K562 (cell line): Measurements from ENCODE around the gene TMEM95. TPM values are rescaled to one million over a fixed set of nuclear protein-coding genes. Genes with fewer than 3 reads are reported as not detected.

Source experiments
- ATAC-seq: fragments of 200-7000 bp; cut with Tn5 transposase; 3 replicates; pipeline ENCODE4 v1.9.1; 2020; ENCODE audit warnings: moderate library complexity
- BruUV-seq: library from RNA; stranded (reverse); fragments of 400-500 nt; replicated peaks from 2 replicates; lab custom pipeline; 2021; lab: Mats Ljungman, UMichigan
- CTCF ChIA-PET: fragments of 300-600 bp; formaldehyde crosslinking; extraction: SDS; loops from one replicate; lab custom pipeline; 2021; ENCODE audit warnings: low intra/inter-chr PET ratio; lab: Yijun Ruan, JAX
- POLR2A ChIA-PET: fragments of 300-600, 350-650 bp; sonication (Branson Sonifier 250); formaldehyde crosslinking; extraction: SDS; loops from one replicate; lab custom pipeline; 2021; ENCODE audit warnings: antibody characterized with exemption, inconsistent platforms; lab: Yijun Ruan, JAX
- DNase-seq, 4 experiments: peaks; one replicate each; pipeline versions ENCODE4 v3.0.0 to v3.0.0-alpha.2; 2011 to 2018; ENCODE audit warnings: low spot score in 3 of 4, mixed read lengths in 3 of 4; ENCODE audit errors: extremely low read depth in 1 of 4
- FAIRE-seq: peaks from 2 replicates; lab custom pipeline; 2011; peaks lifted over from hg19 to GRCh38; lab: Jason Lieb, UNC
- H2AFZ ChIP-seq: 2 replicates; pipeline ENCODE4 v1.6.0; 2011; ENCODE audit warnings: low read depth, low read length, control low read depth, inconsistent platforms
- H3K27ac ChIP-seq: fragments of 200-600 bp; 3 replicates; pipeline ENCODE4 v1.8.0; 2011; ENCODE audit warnings: low read depth, mild to moderate bottlenecking, control low read depth, inconsistent platforms, low read length, moderate library complexity, mixed read lengths; ENCODE audit errors: extremely low read depth
- H3K27me3 ChIP-seq, 2 experiments: fragments of 300-600 bp in 1 of 2; 2 replicates in 1 of 2; 3 replicates in 1 of 2; pipeline versions ENCODE4 v1.6.0 to v1.8.0; 2011; ENCODE audit warnings: inconsistent platforms in 2 of 2, low read length in 2 of 2, mild to moderate bottlenecking in 1 of 2, mixed read lengths in 1 of 2, moderate library complexity in 1 of 2; ENCODE audit not compliant: control insufficient read depth in 2 of 2, insufficient read depth in 2 of 2
- H3K36me3 ChIP-seq: fragments of 300-600 bp; 3 replicates; pipeline ENCODE4 v1.8.0; 2011; ENCODE audit warnings: mild to moderate bottlenecking, low read length, inconsistent platforms; ENCODE audit not compliant: control insufficient read depth, insufficient read depth
- H3K4me1 ChIP-seq, 2 experiments: fragments of 200-600 bp in 1 of 2; replicated peaks in 1 of 2; 2 replicates in 1 of 2; 3 replicates in 1 of 2; pipeline versions ENCODE4 v1.5.1 to v1.8.0; 2011; ENCODE audit warnings: inconsistent platforms in 2 of 2, low read length in 2 of 2, mild to moderate bottlenecking in 1 of 2, mixed read lengths in 1 of 2, moderate library complexity in 1 of 2; ENCODE audit not compliant: control insufficient read depth in 2 of 2, insufficient read depth in 2 of 2
- H3K4me2 ChIP-seq: 2 replicates; pipeline ENCODE4 v1.6.1; 2011; ENCODE audit warnings: low read length, control low read depth, inconsistent platforms, mixed read lengths; ENCODE audit not compliant: insufficient read depth
- H3K4me3 ChIP-seq: fragments of 200-600 bp; sonication (generic), shearing (Covaris generic); 2 replicates; pipeline ENCODE4 v1.5.1; 2016; ENCODE audit warnings: control low read depth, inconsistent platforms
- H3K79me2 ChIP-seq: fragments of 200-600 bp; 3 replicates; pipeline ENCODE4 v1.8.0; 2011; ENCODE audit warnings: low read length, inconsistent platforms; ENCODE audit not compliant: control insufficient read depth, insufficient read depth
- H3K9ac ChIP-seq, 2 experiments: 2 replicates each; pipeline versions ENCODE4 v1.6.0 to v1.6.1; 2011; ENCODE audit warnings: low read depth in 2 of 2, low read length in 2 of 2, control low read depth in 1 of 2, inconsistent platforms in 1 of 2, mild to moderate bottlenecking in 1 of 2, mixed read lengths in 1 of 2; ENCODE audit not compliant: insufficient read depth in 1 of 2
- H3K9me1 ChIP-seq: one replicate; pipeline ENCODE4 v1.6.0; 2011; ENCODE audit warnings: inconsistent platforms, mild to moderate bottlenecking, low read length, moderate library complexity; ENCODE audit not compliant: control insufficient read depth, insufficient read depth
- H3K9me3 ChIP-seq: replicated peaks from 2 replicates; pipeline ENCODE4 v1.5.1; 2011; ENCODE audit warnings: low read depth, low read length, inconsistent platforms; ENCODE audit not compliant: control insufficient read depth, insufficient read depth
- H4K20me1 ChIP-seq: replicated peaks from 2 replicates; pipeline ENCODE4 v1.6.1; 2011; ENCODE audit warnings: low read length, inconsistent platforms, mixed read lengths; ENCODE audit not compliant: control insufficient read depth, insufficient read depth
- BACH1 ChIP-seq: fragments of 200-800 bp; sonication (Bioruptor generic); IDR thresholded peaks from 2 replicates; pipeline ENCODE4 v1.6.1; 2016; ENCODE audit warnings: missing genetic modification characterization, missing compliant biosample characterization
- CREBBP ChIP-seq: IDR thresholded peaks from one replicate; pipeline ENCODE4 v1.6.1; 2012; ENCODE audit warnings: low read depth, mild to moderate bottlenecking, control low read depth, inconsistent platforms, low read length
- CTBP1 ChIP-seq: fragments of 450-650 bp; IDR thresholded peaks from 2 replicates; pipeline ENCODE4 v1.6.1; 2016; ENCODE audit warnings: borderline replicate concordance
- CXXC5 ChIP-seq: fragments of 250-450 bp; sonication (Bioruptor Pico); IDR thresholded peaks from 2 replicates; pipeline ENCODE4 v1.8.0; 2022; ENCODE audit warnings: inconsistent platforms, mild to moderate bottlenecking, moderate library complexity
- HMGN3 ChIP-seq: IDR thresholded peaks from 2 replicates; pipeline ENCODE4 v1.6.1; 2011; ENCODE audit warnings: borderline replicate concordance, low read depth, mild to moderate bottlenecking, mixed read lengths, low read length; ENCODE audit not compliant: insufficient read length; ENCODE audit errors: extremely low read depth
- MAFG ChIP-seq: fragments of 450-650 bp; conservative IDR thresholded peaks from 2 replicates; pipeline ENCODE4 v1.6.1; 2016; ENCODE audit warnings: missing genetic modification characterization, missing compliant biosample characterization
- SAP30 ChIP-seq: fragments of 200-600 bp; sonication (generic); IDR thresholded peaks from 2 replicates; pipeline ENCODE4 v1.6.1; 2012; ENCODE audit warnings: borderline replicate concordance, low read depth, mild to moderate bottlenecking, moderate library complexity, low read length, control low read depth, inconsistent platforms; ENCODE audit not compliant: insufficient read depth, poor library complexity, severe bottlenecking
- SLC30A9 ChIP-seq: fragments of 250-450 bp; sonication (Bioruptor Pico); IDR thresholded peaks from 2 replicates; pipeline ENCODE4 v1.8.0; 2022; ENCODE audit warnings: mild to moderate bottlenecking, moderate library complexity
- SREBF1 ChIP-seq: fragments of 150-350 bp; IDR thresholded peaks from 2 replicates; pipeline ENCODE4 v1.6.1; 2014; ENCODE audit warnings: antibody characterized with exemption, low read depth, low read length, borderline replicate concordance
- ZNF121 ChIP-seq: sonication (generic); formaldehyde crosslinking; conservative IDR thresholded peaks from 2 replicates; pipeline ENCODE4 v1.8.0; 2022; ENCODE audit warnings: missing genetic modification reagents
- ZNF165 ChIP-seq: fragments of 250-450 bp; sonication (Bioruptor Pico); IDR thresholded peaks from 2 replicates; pipeline ENCODE4 v1.4.0; 2020; ENCODE audit warnings: borderline replicate concordance
- ZNF212 ChIP-seq: fragments of 450-650 bp; formaldehyde crosslinking; IDR thresholded peaks from 2 replicates; pipeline ENCODE4 v1.4.0; 2020; ENCODE audit warnings: mild to moderate bottlenecking
- ZNF551 ChIP-seq: fragments of 250-450 bp; sonication (Bioruptor Pico); IDR thresholded peaks from 2 replicates; pipeline ENCODE4 v1.5.0; 2021; ENCODE audit warnings: mild to moderate bottlenecking, moderate library complexity
- ZNF696 ChIP-seq: fragments of 250-450 bp; sonication (Bioruptor Pico); conservative IDR thresholded peaks from 2 replicates; pipeline ENCODE4 v1.4.0; 2020; ENCODE audit warnings: mild to moderate bottlenecking, moderate library complexity
- WGBS: fragments of 100-300 bp; shearing (Covaris generic); methylation state at CpG from one replicate; pipeline ENCODE4 v1.1.6; 2016; ENCODE audit warnings: low coverage, mixed read lengths; ENCODE audit not compliant: insufficient coverage; ENCODE audit errors: missing lambda C conversion rate; 5-methylcytosine and 5-hydroxymethylcytosine counted together
- in situ Hi-C: fragments of 300-500 bp; cut with MboI; formaldehyde crosslinking; loops from 4 replicates; pipeline ENCODE4 v1.15.0; 2018; ENCODE audit warnings: inconsistent platforms, mixed read lengths
- intact Hi-C: fragments of 100-400 bp; cut with micrococcal nuclease; formaldehyde crosslinking; loops from 2 replicates; pipeline ENCODE4 v1.14.2; 2022
- polyA plus RNA-seq, 8 experiments: library from polyadenylated mRNA; depleted of rRNA in 4 of 8; stranded (reverse) in 5 of 8; unstranded in 3 of 8; fragments of >200 nt; fragmentation: Nextera tagmentation in 2 of 8; fragmentation: Illumina TruSeq in 1 of 8; extraction: Ambion mirVana in 2 of 8; extraction: Trizol in 1 of 8; gene quantifications; 2 replicates each; pipeline versions ENCODE4 v1.2.1 to v1.2.3, GENCODE V29; 2011 to 2014; ENCODE audit warnings: inconsistent platforms in 1 of 8, missing spikeins in 1 of 8
- total RNA-seq, 7 experiments: library from RNA; depleted of rRNA in 6 of 7; stranded (reverse); fragments of >200 nt in 6 of 7; fragmentation: Illumina TruSeq in 2 of 7; extraction: Trizol in 2 of 7; gene quantifications; 2 replicates each; pipeline versions ENCODE4 v1.2.1 to v1.2.3, GENCODE V29; 2011 to 2021; ENCODE audit warnings: low replicate concordance in 1 of 7
- TF ChIP-seq, protein P1 (sequence below): fragments of 450-650 bp; formaldehyde crosslinking; IDR thresholded peaks from 2 replicates; pipeline ENCODE4 v1.4.0; 2022; ENCODE audit warnings: mild to moderate bottlenecking, moderate library complexity
- TF ChIP-seq, protein P2 (sequence below): sonication (generic); IDR thresholded peaks from 2 replicates; pipeline ENCODE4 v1.6.1; 2016

The TMEM95 gene
- total and polyA plus RNA-seq, 9 of the 15 experiments (the other 6 are each of a cell fraction or from before 2014, with no cell fraction given), result not detected

DNA sequence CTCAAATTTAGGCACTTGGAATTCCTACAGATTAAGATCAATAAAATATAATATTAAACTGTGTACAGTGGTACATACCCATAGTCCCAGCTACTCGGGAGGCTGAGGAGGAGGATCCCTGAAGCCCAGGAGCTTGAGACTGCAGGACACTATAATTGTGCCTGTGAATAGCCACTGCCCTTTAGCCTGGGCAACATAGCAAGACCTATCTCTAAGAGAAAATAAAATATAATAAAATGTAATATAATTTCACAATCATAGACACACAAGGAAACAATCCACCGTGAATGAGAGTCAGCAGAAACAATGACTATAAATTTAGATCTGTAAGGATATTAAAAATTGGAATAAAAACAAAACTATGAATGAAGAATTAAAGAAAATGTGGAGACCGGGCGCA is 15.9 kb downstream of the TMEM95 start:
- POLR2A ChIA-PET, result interaction anchor here (0.7 kb wide), 1 partner anchor 13 kb away, joined by 3 read pairs; no protein-coding TSS in a partner anchor
- no peak for ATAC-seq
- WGBS, result 11% methylated on average over 4 of the region's 4 CpGs
- TF ChIP-seq CTBP1 (no peak), ZNF165 (no peak), HMGN3 (no peak), ZNF696 (CRISPR knock-in tag) (no peak), MAFG (tag) (no peak), CXXC5 (CRISPR knock-in tag) (no peak), ZNF212 (CRISPR knock-in tag) (no peak), SAP30 (no peak), BACH1 (no peak), ZNF551 (no peak), SREBF1 (no peak), CREBBP (no peak), SLC30A9 (no peak), ZNF121 (CRISPR knock-in tag) (no peak)
- TF ChIP-seq, protein P1, sequence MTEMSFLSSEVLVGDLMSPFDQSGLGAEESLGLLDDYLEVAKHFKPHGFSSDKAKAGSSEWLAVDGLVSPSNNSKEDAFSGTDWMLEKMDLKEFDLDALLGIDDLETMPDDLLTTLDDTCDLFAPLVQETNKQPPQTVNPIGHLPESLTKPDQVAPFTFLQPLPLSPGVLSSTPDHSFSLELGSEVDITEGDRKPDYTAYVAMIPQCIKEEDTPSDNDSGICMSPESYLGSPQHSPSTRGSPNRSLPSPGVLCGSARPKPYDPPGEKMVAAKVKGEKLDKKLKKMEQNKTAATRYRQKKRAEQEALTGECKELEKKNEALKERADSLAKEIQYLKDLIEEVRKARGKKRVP, result no peak
- TF ChIP-seq, protein P2, sequence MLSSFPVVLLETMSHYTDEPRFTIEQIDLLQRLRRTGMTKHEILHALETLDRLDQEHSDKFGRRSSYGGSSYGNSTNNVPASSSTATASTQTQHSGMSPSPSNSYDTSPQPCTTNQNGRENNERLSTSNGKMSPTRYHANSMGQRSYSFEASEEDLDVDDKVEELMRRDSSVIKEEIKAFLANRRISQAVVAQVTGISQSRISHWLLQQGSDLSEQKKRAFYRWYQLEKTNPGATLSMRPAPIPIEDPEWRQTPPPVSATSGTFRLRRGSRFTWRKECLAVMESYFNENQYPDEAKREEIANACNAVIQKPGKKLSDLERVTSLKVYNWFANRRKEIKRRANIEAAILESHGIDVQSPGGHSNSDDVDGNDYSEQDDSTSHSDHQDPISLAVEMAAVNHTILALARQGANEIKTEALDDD, result no peak
- DNase-seq, result no peak
- Histone ChIP-seq H4K20me1 (no peaks in the 10 kb centered on the region), H3K9me3 (no peaks in the 10 kb centered on the region), H3K27ac (no peak overlapping the region), H3K9ac (no peak overlapping the region), H2AFZ (no peak overlapping the region), H3K4me2 (no peak overlapping the region), H3K36me3 (no peaks in the 10 kb centered on the region), H3K9me1 (no peaks in the 10 kb centered on the region), H3K27me3 (peaks cover 3 to 4% of the 10 kb centered on the region in 2 experiments; a peak in 1 of 5 replicates), H3K79me2 (no peaks in the 10 kb centered on the region), H3K4me1 (no peaks in the 10 kb centered on the region; a peak in 1 of 5 replicates), H3K4me3 (no peak overlapping the region)
- intact Hi-C loops (no loop called here), in situ Hi-C loops (no loop called here)
- BruUV-seq, result no TSS peak
- CTCF ChIA-PET, result no interaction called here
- FAIRE-seq, result no peak
